Measurements from ENCODE around the gene UCP1.

Gene UCP1, protein sequence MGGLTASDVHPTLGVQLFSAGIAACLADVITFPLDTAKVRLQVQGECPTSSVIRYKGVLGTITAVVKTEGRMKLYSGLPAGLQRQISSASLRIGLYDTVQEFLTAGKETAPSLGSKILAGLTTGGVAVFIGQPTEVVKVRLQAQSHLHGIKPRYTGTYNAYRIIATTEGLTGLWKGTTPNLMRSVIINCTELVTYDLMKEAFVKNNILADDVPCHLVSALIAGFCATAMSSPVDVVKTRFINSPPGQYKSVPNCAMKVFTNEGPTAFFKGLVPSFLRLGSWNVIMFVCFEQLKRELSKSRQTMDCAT

GRCh38 chr4:140568507-140569306 is at the start of gene UCP1:
TSS of gene UCP1 (minus strand) at chr4:140568961. CDS start at chr4:140568729, 232 bp downstream.
- TF ChIP-seq, protein P1, sequence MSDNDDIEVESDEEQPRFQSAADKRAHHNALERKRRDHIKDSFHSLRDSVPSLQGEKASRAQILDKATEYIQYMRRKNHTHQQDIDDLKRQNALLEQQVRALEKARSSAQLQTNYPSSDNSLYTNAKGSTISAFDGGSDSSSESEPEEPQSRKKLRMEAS (IDR thresholded peaks at IDR 0.05; ENCODE audit: low read depth, low read length): no peak
- no peak for TF ChIP-seq MYC (IDR thresholded peaks at IDR 0.05; ENCODE audit: low read depth, low read length)
- TF ChIP-seq, protein P2, sequence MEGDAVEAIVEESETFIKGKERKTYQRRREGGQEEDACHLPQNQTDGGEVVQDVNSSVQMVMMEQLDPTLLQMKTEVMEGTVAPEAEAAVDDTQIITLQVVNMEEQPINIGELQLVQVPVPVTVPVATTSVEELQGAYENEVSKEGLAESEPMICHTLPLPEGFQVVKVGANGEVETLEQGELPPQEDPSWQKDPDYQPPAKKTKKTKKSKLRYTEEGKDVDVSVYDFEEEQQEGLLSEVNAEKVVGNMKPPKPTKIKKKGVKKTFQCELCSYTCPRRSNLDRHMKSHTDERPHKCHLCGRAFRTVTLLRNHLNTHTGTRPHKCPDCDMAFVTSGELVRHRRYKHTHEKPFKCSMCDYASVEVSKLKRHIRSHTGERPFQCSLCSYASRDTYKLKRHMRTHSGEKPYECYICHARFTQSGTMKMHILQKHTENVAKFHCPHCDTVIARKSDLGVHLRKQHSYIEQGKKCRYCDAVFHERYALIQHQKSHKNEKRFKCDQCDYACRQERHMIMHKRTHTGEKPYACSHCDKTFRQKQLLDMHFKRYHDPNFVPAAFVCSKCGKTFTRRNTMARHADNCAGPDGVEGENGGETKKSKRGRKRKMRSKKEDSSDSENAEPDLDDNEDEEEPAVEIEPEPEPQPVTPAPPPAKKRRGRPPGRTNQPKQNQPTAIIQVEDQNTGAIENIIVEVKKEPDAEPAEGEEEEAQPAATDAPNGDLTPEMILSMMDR (IDR thresholded peaks at IDR 0.05; ENCODE audit: low read depth, low read length): no peak
- no peak within 1 kb of the TSS for H3K4me3 ChIP-seq (ENCODE audit: low read depth, low read length)
- no peak for DNase-seq (ENCODE audit: low read depth)

GRCh38 chr4:140617499-140618248 is 48.9 kb upstream of the UCP1 start:
- no peak overlapping the region for H3K4me3 ChIP-seq (ENCODE audit: low read depth, low read length)
- no peak for DNase-seq (ENCODE audit: low read depth)
- TF ChIP-seq, protein P2 (IDR thresholded peaks at IDR 0.05; ENCODE audit: low read depth, low read length): no peak
- TF ChIP-seq MYC (IDR thresholded peaks at IDR 0.05; ENCODE audit: low read depth, low read length) (no peak), POLR2A (IDR thresholded peaks at IDR 0.05; ENCODE audit: extremely low read depth, insufficient read length) (no peak)
- TF ChIP-seq, protein P1 (IDR thresholded peaks at IDR 0.05; ENCODE audit: low read depth, low read length): no peak

DNA sequence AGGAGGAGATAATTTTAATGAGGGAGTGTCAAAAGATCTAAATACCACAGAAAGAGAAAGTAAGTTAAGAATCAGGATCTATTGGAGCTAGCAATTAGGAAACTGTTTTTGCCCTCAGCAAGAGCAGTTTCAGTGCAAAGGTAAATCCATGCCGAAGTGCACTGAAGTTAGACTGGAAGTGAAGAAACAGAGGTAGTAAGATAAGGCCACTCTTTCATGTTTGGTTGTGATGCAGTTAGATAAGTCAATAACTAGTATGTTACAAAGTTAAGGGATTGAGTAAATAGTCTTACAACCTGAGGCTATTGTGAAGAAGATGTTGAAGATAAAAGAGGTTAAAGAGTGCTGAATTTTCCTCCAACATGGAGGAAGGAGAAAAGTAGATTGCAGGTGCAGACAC is 46.7 kb upstream of the UCP1 start:
- no peak overlapping the region for H3K4me3 ChIP-seq (ENCODE audit: low read depth, low read length)
- DNase-seq (ENCODE audit: low read depth): no peak
- TF ChIP-seq, protein P1 (IDR thresholded peaks at IDR 0.05; ENCODE audit: low read depth, low read length): no peak
- TF ChIP-seq MYC (IDR thresholded peaks at IDR 0.05; ENCODE audit: low read depth, low read length) (no peak), POLR2A (IDR thresholded peaks at IDR 0.05; ENCODE audit: extremely low read depth, insufficient read length) (no peak)
- TF ChIP-seq, protein P2 (IDR thresholded peaks at IDR 0.05; ENCODE audit: low read depth, low read length): no peak

GRCh38 chr4:140612357-140612756 is 43.6 kb upstream of the UCP1 start:
- no peak overlapping the region for H3K4me3 ChIP-seq (ENCODE audit: low read depth, low read length)
- DNase-seq (ENCODE audit: low read depth): no peak
- TF ChIP-seq, protein P2 (IDR thresholded peaks at IDR 0.05; ENCODE audit: low read depth, low read length): no peak
- TF ChIP-seq POLR2A (IDR thresholded peaks at IDR 0.05; ENCODE audit: extremely low read depth, insufficient read length): no peak

DNA sequence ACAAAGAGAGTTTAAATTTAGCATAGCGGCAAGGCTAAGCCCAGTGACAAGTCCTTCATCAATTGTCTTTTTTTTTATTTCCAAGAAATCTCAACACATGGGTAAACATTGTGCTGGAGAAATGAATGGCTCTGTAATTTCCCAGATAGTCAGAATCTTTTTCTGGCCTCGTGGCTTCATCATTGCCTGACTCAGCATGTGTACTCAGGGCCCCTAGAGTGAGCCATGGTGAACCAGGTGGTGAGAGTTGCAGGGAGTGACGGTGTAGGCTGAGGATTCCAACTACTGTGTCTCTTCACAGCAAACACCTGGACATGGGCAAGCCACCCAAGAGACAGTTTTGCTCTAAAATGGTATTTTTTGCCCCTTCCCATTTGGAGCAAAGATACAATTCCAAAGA is 43.1 kb upstream of the UCP1 start:
- no peak for DNase-seq (ENCODE audit: low read depth)
- TF ChIP-seq, protein P2 (IDR thresholded peaks at IDR 0.05; ENCODE audit: low read depth, low read length): no peak
- TF ChIP-seq MYC (IDR thresholded peaks at IDR 0.05; ENCODE audit: low read depth, low read length): no peak
- no peak for TF ChIP-seq POLR2A (IDR thresholded peaks at IDR 0.05; ENCODE audit: extremely low read depth, insufficient read length)
- TF ChIP-seq, protein P1 (IDR thresholded peaks at IDR 0.05; ENCODE audit: low read depth, low read length): no peak
- no peak overlapping the region for H3K4me3 ChIP-seq (ENCODE audit: low read depth, low read length)
